Thoracic aorta (tissue), 2 donors: Measurements from ENCODE around the gene IGSF5. TPM values are rescaled to one million over a fixed set of nuclear protein-coding genes. Genes with fewer than 3 reads are reported as not detected.

ENCODE experiments used
- ATAC-seq: fragments of 150-250 bp; one replicate; pipeline ENCODE4 v1.8.0; 2017; ENCODE audit warnings: low read depth; ENCODE audit not compliant: insufficient number of reproducible peaks, low FRiP score
- DNase-seq: peaks from one replicate; pipeline ENCODE4 v3.0.0-alpha.2; 2020; ENCODE audit warnings: low spot score
- H3K27ac ChIP-seq, 2 donors: fragments of 200-600 bp; sonication (generic); 1 replicate in 1 of 2; 2 replicates in 1 of 2; pipeline ENCODE4 v1.5.1; 2016; ENCODE audit warnings: mild to moderate bottlenecking in 2 of 2, moderate library complexity in 2 of 2
- H3K27me3 ChIP-seq: fragments of 200-600 bp; sonication (generic); replicated peaks from 2 replicates; pipeline ENCODE4 v1.6.0; 2016; ENCODE audit warnings: mild to moderate bottlenecking; ENCODE audit not compliant: insufficient read depth
- H3K36me3 ChIP-seq: fragments of 200-600 bp; sonication (generic); one replicate; pipeline ENCODE4 v1.5.1; 2016
- H3K4me1 ChIP-seq, 2 donors: fragments of 200-600 bp; sonication (generic); 1 replicate in 1 of 2; 2 replicates in 1 of 2; pipeline versions ENCODE4 v1.5.1 to v1.6.0; 2016; ENCODE audit warnings: low read depth in 2 of 2, mild to moderate bottlenecking in 1 of 2; ENCODE audit not compliant: control insufficient read depth in 1 of 2
- H3K4me3 ChIP-seq: fragments of 200-600 bp; sonication (generic); 2 replicates; pipeline ENCODE4 v1.5.1; 2016; ENCODE audit warnings: mild to moderate bottlenecking
- H3K9me3 ChIP-seq: fragments of 200-600 bp; sonication (generic); 2 replicates; pipeline ENCODE4 v1.5.1; 2016
- CTCF ChIP-seq: fragments of 200-600 bp; sonication (generic); IDR thresholded peaks from one replicate; pipeline ENCODE4 v1.5.1; 2019; ENCODE audit warnings: antibody characterized with exemption
- total RNA-seq, 2 donors: library from RNA; depleted of rRNA; stranded (reverse); fragments of >200 nt; gene quantifications; one replicate each; pipeline versions ENCODE4 v1.1.0 to v1.2.3, GENCODE V29; 2016

The IGSF5 gene
- total RNA-seq, 2 donors from 2014 or later, result not detected

- Histone ChIP-seq H3K4me1 (no peaks in the 10 kb centered on the region), H3K36me3 (no peaks in the 10 kb centered on the region), H3K4me3 (no peak overlapping the region), H3K27me3 (no peaks in the 10 kb centered on the region), H3K9me3 (no peaks in the 10 kb centered on the region), H3K27ac (no peak overlapping the region)
- DNase-seq (no peak), ATAC-seq (no peak)
- no peak for TF ChIP-seq CTCF
Measured at GRCh38 chr21:39809936-39810335, 65.0 kb downstream of the IGSF5 start.

- no peaks in the 10 kb centered on the region for H3K9me3 ChIP-seq
- DNase-seq, result no peak
- no peaks in the 10 kb centered on the region for H3K36me3 ChIP-seq
- no peak overlapping the region for H3K27ac ChIP-seq
- H3K4me3 ChIP-seq, result no peak overlapping the region
- no peaks in the 10 kb centered on the region for H3K4me1 ChIP-seq
- no peaks in the 10 kb centered on the region for H3K27me3 ChIP-seq
- ATAC-seq, result no peak
- TF ChIP-seq CTCF, result no peak
Measured at GRCh38 chr21:39812983-39813382, 68.0 kb downstream of the IGSF5 start.

GRCh38 chr21:39818557-39818956, 73.6 kb downstream of the IGSF5 start:
- no peak for ATAC-seq
- no peaks in the 10 kb centered on the region for H3K9me3 ChIP-seq
- H3K36me3 ChIP-seq, result no peaks in the 10 kb centered on the region
- no peaks in the 10 kb centered on the region for H3K4me1 ChIP-seq
- no peak for TF ChIP-seq CTCF
- no peak overlapping the region for H3K4me3 ChIP-seq
- H3K27ac ChIP-seq, result no peak overlapping the region
- no peaks in the 10 kb centered on the region for H3K27me3 ChIP-seq
- DNase-seq, result no peak

- no peak for TF ChIP-seq CTCF
- Histone ChIP-seq H3K27ac (no peak overlapping the region), H3K4me1 (no peaks in the 10 kb centered on the region), H3K4me3 (no peak overlapping the region), H3K27me3 (no peaks in the 10 kb centered on the region), H3K36me3 (no peaks in the 10 kb centered on the region), H3K9me3 (no peaks in the 10 kb centered on the region)
- no peak for ATAC-seq
- no peak for DNase-seq
Measured at GRCh38 chr21:39822042-39822441, 77.1 kb downstream of the IGSF5 start.

GRCh38 chr21:39825250-39825649, 80.3 kb downstream of the IGSF5 start:
- no peak for TF ChIP-seq CTCF
- no peak for DNase-seq
- no peaks in the 10 kb centered on the region for H3K36me3 ChIP-seq
- no peaks in the 10 kb centered on the region for H3K4me1 ChIP-seq
- H3K27ac ChIP-seq, result no peak overlapping the region
- H3K4me3 ChIP-seq, result no peak overlapping the region
- no peaks in the 10 kb centered on the region for H3K9me3 ChIP-seq
- H3K27me3 ChIP-seq, result no peaks in the 10 kb centered on the region
- no peak for ATAC-seq
